HL-60 (cell line): ENCODE results near the gene APBA2.

Experiments used
- CTCF ChIP-seq: IDR thresholded peaks from one replicate; pipeline ENCODE4 v1.5.1; 2011; ENCODE audit warnings: low read length, control low read depth, inconsistent platforms; ENCODE audit not compliant: insufficient read depth
- GABPA ChIP-seq: IDR thresholded peaks from 2 replicates; pipeline ENCODE4 v1.6.1; 2012; ENCODE audit warnings: low read depth
- POLR2AphosphoS5 ChIP-seq: IDR thresholded peaks from 2 replicates; pipeline ENCODE4 v1.6.1; 2012; ENCODE audit warnings: low read depth
- SPI1 ChIP-seq: IDR thresholded peaks from 2 replicates; pipeline ENCODE4 v1.6.1; 2012; ENCODE audit warnings: low read depth, mild to moderate bottlenecking, borderline replicate concordance

DNA sequence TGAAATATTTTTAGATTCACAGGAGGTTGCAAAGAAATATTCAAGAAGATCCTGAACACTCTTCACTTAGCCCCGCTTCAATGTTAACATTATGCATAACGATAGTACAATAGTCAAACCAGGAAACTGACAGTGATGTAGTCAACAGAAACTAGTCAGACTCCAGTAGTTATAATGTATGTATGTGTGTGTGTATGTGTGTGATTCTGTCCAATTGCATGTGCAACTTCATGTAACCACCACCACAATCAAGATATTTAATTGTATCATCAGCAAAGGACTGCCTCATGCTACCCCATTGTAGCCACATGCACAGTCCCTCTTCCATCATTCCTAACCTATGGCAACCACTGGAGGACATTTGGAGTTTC, 77.9 kb downstream of the APBA2 start:
- TF ChIP-seq CTCF = no peak
- no peak for TF ChIP-seq GABPA
- TF ChIP-seq SPI1 = no peak
- TF ChIP-seq POLR2AphosphoS5 = no peak
